GM12872 (cell line): Measurements from ENCODE around the gene CYP2R1.
A peak's percentile ranks its signal among the peaks of the same experiment; 100 is the strongest.

Experiments used
- TF ChIP-seq, protein P1 (sequence below): IDR thresholded peaks from 3 replicates; pipeline ENCODE4 v1.5.1; 2011; ENCODE audit warnings: low read depth, mild to moderate bottlenecking, low read length, moderate library complexity; ENCODE audit not compliant: insufficient read depth

The CYP2R1 gene

GRCh38 chr11:14916403-14916802, 24.4 kb upstream of the CYP2R1 start:
- TF ChIP-seq, protein P1, sequence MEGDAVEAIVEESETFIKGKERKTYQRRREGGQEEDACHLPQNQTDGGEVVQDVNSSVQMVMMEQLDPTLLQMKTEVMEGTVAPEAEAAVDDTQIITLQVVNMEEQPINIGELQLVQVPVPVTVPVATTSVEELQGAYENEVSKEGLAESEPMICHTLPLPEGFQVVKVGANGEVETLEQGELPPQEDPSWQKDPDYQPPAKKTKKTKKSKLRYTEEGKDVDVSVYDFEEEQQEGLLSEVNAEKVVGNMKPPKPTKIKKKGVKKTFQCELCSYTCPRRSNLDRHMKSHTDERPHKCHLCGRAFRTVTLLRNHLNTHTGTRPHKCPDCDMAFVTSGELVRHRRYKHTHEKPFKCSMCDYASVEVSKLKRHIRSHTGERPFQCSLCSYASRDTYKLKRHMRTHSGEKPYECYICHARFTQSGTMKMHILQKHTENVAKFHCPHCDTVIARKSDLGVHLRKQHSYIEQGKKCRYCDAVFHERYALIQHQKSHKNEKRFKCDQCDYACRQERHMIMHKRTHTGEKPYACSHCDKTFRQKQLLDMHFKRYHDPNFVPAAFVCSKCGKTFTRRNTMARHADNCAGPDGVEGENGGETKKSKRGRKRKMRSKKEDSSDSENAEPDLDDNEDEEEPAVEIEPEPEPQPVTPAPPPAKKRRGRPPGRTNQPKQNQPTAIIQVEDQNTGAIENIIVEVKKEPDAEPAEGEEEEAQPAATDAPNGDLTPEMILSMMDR, result no peak

DNA sequence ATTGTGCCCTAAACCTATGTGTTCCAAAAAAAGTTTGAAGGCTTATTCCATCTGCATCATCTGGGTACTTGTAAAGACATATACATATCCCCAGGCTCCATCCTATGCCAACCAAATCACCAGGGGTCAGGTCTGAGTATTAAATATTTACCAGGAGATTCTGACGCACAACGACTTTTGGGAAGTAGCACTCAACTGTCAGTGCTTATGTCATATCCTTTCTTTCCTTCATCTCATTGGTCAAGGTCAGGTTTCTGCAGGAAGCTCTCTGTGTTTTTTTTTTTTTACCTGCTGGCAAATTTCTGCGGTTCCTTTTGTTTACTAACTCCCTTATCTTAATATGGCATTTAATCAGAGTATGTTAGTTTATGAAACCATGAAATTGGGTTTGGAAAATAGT, 22.5 kb upstream of the CYP2R1 start:
- TF ChIP-seq, protein P1, result no peak

GRCh38 chr11:14908214-14908880, 16.3 kb upstream of the CYP2R1 start:
- TF ChIP-seq, protein P1, result peak; percentile 64; the same call in 2 of the 3 replicates

DNA sequence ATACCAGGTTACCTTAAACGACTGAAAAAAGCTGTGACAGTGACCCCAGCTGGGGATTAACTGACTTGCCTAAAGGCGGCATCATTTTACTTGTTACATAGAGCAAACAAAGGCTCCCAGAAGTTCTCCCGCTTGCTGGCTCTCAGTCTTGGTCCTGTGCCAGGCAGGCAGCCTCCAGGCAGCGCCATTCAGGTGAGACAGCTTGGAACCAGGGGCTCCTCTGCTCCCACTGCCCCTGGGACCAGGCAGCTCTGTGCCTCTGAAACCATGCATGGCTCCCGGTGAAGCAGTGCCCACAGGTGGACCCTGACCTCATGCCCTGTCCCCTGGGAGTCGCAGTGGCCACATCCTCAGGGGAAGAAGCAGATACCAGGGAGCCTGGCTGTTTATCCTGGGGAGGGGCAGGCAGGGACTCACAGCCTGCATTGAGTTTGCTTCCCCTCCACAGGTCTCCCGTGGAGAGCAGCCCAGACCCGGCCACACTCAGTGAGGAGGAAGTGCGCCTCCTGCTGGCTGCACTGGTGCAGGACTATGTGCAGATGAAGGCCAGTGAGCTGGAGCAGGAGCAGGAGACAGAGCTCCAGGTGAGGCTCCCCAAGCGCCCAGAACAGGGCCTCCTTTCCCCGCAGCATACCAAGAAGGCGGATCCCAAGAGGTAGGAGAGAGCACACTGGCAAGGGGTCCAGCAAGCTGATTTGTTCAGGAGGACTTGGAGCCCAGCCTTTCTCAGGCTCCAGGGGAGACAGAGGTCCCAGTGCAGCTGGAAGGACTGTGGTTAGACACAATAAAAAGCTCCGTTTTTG, 15.6 kb upstream of the CYP2R1 start:
- TF ChIP-seq, protein P1, result peak; percentile 96

GRCh38 chr11:14906993-14907392, 15.0 kb upstream of the CYP2R1 start:
- TF ChIP-seq, protein P1, result no peak

DNA sequence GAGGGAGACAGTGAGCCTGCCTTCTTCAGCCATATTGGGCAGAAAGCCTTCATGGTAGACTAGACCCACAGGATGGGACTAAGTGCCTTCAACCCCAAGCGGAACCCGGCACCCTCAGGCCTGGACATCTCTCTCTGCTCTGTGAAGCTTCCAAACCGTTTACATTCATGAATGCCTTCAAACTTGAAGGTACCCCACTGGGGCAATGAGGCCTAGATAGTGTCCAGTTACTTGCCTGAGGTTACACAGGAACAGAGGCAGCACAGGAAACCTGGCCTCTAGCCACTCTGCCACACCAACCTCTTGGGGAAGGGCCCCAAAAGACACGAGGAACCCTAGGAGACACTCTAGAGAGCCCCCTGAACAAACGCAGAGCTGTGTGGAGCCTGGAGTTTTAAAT, 14.5 kb upstream of the CYP2R1 start:
- TF ChIP-seq, protein P1, result no peak

- TF ChIP-seq, protein P1, result peak; percentile 77
Measured at GRCh38 chr11:14905104-14906033, 13.3 kb upstream of the CYP2R1 start.
